Right cardiac atrium (tissue), 5 donors: ENCODE results near the gene PKHD1. TPM values are rescaled to one million over a fixed set of nuclear protein-coding genes. Genes with fewer than 3 reads are reported as not detected.

Experiments
- ATAC-seq, 2 donors: fragments of 200-7000 bp; cut with Tn5 transposase; one replicate each; pipeline versions ENCODE4 v1.8.0 to v1.9.1; 2020; ENCODE audit warnings: moderate library complexity in 2 of 2, mild to moderate bottlenecking in 1 of 2
- DNase-seq, 3 donors: peaks; one replicate each; pipeline ENCODE4 v3.0.0-alpha.2; 2020
- H3K27ac ChIP-seq: one replicate; pipeline ENCODE4 v1.5.1; 2013; ENCODE audit warnings: mild to moderate bottlenecking, low read length, control low read depth, moderate library complexity
- H3K27me3 ChIP-seq: one replicate; pipeline ENCODE4 v1.6.1; 2013; ENCODE audit not compliant: control insufficient read depth, insufficient read depth
- H3K4me1 ChIP-seq: one replicate; pipeline ENCODE4 v1.6.1; 2013; ENCODE audit warnings: low read length; ENCODE audit not compliant: control insufficient read depth, insufficient read depth
- H3K4me3 ChIP-seq: one replicate; pipeline ENCODE4 v1.5.1; 2013; ENCODE audit warnings: low read length, control low read depth
- H3K9me3 ChIP-seq: one replicate; pipeline ENCODE4 v1.6.1; 2013; ENCODE audit warnings: low read length; ENCODE audit not compliant: control insufficient read depth
- WGBS: extraction: QIAGEN DNeasy Blood & Tissue Kit; methylation state at CpG from one replicate; pipeline ENCODE4 v1.1.7; 2013; 5-methylcytosine and 5-hydroxymethylcytosine counted together
- intact Hi-C, 4 donors: fragments of 100-400 bp; cut with DNase I; formaldehyde crosslinking; loops; one replicate each; pipeline versions ENCODE4 v1.11.0 to v1.14.0; 2022 to 2023
- polyA plus RNA-seq: library from polyadenylated mRNA; stranded (reverse); fragments of 200-250 nt; gene quantifications from one replicate; pipeline ENCODE4 v1.2.3, GENCODE V29; 2013
- total RNA-seq, 4 donors: library from RNA; stranded (reverse); fragmentation: NEBNext Ultra II Directional; extraction: Animal tissue kit (Norgen Biotek cat#: 25700); gene quantifications; one replicate each; pipeline ENCODE4 v1.2.1, GENCODE V29; 2021
- donor health status: healthy with polysubstance abuse.
- donor health status: DM: no; HTN: yes; CAD: no.
- donor health status: DM: no; HTN: no; CAD: no.
- donor health status: DM: no; HTN: yes; CAD: no; lungs with severe emphysema.
- donor health status: DM: yes; HTN: yes; CAD: no.

The PKHD1 gene
- total and polyA plus RNA-seq, 5 donors = under 0.01 to 0.03 TPM; not detected in 3

DNA sequence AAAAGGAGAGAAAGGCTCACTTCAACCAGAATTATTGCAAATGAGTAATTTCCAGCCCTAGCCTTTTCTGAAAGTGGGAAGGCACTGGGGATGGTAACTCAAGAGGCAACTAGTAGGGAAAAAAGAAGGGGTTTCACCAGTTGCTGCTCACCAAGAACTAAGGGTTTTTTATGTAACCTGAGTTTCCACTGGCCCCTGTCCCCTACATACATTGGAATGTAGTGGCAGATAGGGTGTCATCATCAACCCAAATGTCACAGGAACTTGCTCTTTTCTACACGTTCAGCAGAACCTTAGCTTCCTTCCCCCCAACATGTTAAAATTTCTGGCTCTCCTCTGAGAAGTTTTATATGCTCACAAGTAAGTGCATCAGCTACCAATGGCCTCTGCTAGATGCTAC lies 38.2 kb upstream of the PKHD1 start:
- DNase-seq (no peak), ATAC-seq (no peak)
- 30% methylated on average over 1 of the region's 1 CpG for WGBS
- H3K9me3 ChIP-seq = no peaks in the 10 kb centered on the region
- no peaks in the 10 kb centered on the region for H3K27me3 ChIP-seq
- H3K27ac ChIP-seq = no peak overlapping the region
- intact Hi-C loops = no loop called here
- H3K4me3 ChIP-seq = no peak overlapping the region
- no peaks in the 10 kb centered on the region for H3K4me1 ChIP-seq

DNA sequence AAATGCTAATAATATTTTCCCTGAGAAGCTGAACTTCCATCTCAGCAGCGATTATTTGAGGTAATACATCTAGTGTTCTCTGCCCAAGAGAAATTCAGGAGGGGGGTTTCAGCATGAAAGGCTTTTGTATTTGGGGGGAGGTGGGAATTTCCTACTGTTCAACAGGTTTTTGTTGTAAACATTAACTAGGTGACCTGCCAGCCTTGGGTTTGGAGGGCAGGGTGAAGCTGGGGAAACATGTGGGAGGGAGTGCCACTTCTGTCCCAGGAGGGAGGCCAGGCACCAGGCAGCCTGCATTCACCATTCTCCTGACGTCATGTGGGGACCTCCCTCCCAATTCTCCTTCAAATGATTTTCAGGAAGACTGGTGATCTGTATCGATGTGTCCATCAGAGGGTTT lies 37.7 kb upstream of the PKHD1 start:
- ATAC-seq (no peak), DNase-seq (no peak)
- Histone ChIP-seq H3K27me3 (no peaks in the 10 kb centered on the region), H3K27ac (no peak overlapping the region), H3K4me3 (no peak overlapping the region), H3K4me1 (no peaks in the 10 kb centered on the region), H3K9me3 (no peaks in the 10 kb centered on the region)
- intact Hi-C loops = no loop called here
- 72% methylated on average over 3 of the region's 3 CpGs for WGBS

DNA sequence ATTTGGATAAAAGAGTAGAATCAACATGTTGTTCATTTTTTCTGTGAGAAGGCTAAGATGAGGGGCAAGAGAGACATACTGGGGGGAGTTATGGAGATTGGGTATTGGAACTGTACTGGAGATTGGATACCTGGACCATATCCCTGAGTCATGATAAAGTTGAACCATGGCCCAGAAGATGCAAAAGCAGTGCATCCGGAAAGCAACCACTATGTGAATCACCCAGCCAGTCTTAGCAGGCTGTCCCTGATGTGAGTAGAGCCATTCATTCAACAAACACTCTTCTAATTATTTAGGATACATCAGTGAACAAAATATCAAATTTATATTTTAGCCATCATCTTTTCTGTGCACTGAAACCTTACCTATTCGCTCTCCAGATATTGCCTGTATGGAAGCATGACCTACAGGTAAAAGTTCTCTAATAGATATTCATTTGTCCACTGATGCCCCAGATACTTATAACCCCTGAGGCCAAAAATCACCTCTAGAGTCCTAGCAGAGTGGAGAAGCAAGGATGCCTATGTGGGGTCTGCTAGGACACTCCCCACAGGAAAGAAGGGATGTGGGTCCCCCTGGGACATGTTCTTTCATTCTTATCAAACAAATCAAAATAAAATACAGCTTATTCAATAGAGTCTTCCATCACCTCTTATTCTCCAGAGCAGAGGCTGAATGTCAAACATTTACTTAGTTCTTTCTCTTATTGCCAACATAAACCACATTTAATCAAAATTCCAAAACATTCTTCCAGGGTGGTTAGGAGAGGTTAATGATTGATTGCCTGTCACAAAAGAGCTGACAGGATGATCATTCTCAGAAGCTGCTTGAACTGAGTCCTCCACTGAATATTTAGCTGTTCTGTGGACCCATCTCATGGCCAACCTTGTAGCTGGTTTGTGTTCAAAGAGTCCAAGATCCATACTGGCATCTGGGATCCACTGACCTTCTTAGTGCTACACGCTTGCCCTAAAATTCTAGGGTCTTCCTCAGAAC lies 37.0 kb upstream of the PKHD1 start:
- no peak overlapping the region for H3K27ac ChIP-seq
- H3K27me3 ChIP-seq = no peaks in the 10 kb centered on the region
- no peak for DNase-seq
- no peaks in the 10 kb centered on the region for H3K9me3 ChIP-seq
- WGBS = 89% methylated on average over 3 of the region's 3 CpGs
- no peaks in the 10 kb centered on the region for H3K4me1 ChIP-seq
- intact Hi-C loops = no loop called here
- H3K4me3 ChIP-seq = no peak overlapping the region
- no peak for ATAC-seq

DNA sequence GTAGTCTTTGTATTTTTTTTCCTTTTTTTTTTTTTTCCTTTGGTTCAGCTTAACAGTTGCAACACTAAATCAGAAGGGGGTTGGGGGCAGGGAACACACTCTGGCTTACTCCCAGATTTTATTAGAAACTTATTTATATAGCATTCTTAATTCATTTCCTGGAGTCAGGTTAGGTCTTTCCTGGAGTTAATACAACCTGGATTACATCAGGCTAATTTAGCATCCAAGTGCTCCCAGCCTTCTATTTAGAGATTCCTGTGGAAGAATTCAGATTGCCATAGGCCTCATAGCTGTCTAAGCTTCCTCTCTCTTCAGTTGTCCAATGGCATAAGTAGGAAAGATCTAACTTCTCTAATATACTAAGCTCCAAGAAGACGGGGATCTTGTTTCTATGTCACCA lies 35.8 kb upstream of the PKHD1 start:
- intact Hi-C loops = no loop called here
- no peak for DNase-seq
- no peak overlapping the region for H3K27ac ChIP-seq
- H3K27me3 ChIP-seq = no peaks in the 10 kb centered on the region
- 89% methylated on average over 1 of the region's 1 CpG for WGBS
- no peak for ATAC-seq
- H3K4me1 ChIP-seq = no peaks in the 10 kb centered on the region
- no peak overlapping the region for H3K4me3 ChIP-seq
- H3K9me3 ChIP-seq = no peaks in the 10 kb centered on the region

DNA sequence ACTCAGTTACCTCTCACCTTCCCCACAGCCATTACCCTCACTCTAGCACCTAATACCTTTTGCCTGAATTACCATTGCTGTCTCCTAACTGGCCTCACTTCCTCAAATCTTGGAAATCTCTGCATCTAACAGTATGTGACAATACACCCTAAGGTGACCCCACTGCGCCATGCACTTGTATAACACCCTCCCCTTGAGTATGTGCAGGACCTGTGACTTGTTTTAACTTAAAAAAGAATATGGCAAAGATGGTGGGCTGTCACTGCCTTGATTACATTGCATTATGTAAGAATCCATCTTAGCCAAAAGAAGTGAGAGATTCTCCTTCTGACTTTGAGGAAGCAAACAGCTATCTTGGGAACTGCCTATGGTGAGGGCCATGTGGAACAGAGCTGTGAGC lies 29.9 kb upstream of the PKHD1 start:
- Histone ChIP-seq H3K27me3 (no peaks in the 10 kb centered on the region), H3K4me1 (no peaks in the 10 kb centered on the region), H3K4me3 (no peak overlapping the region), H3K9me3 (no peaks in the 10 kb centered on the region), H3K27ac (no peak overlapping the region)
- intact Hi-C loops = no loop called here
- 75% methylated on average over 1 of the region's 1 CpG for WGBS
- DNase-seq (no peak), ATAC-seq (no peak)

DNA sequence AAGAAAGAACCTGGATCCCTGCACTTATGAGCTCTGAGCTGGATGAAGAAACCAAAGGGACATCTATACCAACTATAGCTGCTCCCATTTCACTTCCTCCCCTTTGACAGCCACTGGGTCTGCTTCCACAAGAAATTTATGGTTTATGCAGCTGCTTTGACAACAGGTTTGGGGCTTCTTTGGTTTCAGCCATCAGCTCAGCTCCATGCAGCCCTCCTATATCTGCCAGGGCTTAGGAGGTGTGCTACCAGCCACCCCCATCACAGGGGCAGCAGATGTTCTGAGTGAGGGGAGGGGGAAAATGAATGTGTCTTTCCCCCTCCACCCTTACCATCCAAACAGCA lies 29.2 kb upstream of the PKHD1 start:
- DNase-seq = no peak
- intact Hi-C loops = no loop called here
- H3K27ac ChIP-seq = no peak overlapping the region
- H3K9me3 ChIP-seq = no peaks in the 10 kb centered on the region
- no peaks in the 10 kb centered on the region for H3K4me1 ChIP-seq
- H3K27me3 ChIP-seq = no peaks in the 10 kb centered on the region
- H3K4me3 ChIP-seq = no peak overlapping the region
- ATAC-seq = no peak

DNA sequence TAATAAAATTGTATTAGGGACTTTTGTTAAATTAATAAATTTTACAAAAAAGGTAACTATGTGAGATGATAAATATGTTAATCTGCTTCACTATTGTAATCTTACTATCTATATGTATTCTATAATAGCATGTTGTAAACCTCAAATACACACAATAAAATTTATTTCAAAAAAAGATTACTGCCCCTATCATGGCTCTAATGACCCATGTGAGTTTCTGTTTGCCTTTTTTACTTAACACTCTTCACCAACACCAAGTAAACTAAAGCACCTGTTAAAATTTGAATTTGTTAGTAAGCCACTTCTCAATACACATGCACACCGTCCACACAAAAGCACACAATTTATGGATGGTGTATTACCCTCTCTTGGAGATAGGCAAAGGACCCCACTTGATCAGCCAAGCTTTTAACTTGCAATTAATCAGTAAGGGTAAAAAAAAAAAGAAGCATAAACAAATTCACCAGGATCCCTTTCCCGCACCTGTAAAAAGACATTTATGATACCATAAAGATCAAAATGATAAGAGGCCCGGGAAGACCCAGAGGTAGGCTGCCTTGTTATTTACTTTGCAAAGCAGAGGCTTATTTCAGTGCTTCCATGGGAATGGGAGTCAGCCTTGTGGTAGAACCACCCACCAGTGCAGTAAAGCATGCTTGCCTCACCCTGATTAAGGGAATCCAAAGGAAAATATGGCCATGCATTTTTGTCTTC lies 28.6 kb upstream of the PKHD1 start:
- ATAC-seq = no peak
- intact Hi-C loops = no loop called here

DNA sequence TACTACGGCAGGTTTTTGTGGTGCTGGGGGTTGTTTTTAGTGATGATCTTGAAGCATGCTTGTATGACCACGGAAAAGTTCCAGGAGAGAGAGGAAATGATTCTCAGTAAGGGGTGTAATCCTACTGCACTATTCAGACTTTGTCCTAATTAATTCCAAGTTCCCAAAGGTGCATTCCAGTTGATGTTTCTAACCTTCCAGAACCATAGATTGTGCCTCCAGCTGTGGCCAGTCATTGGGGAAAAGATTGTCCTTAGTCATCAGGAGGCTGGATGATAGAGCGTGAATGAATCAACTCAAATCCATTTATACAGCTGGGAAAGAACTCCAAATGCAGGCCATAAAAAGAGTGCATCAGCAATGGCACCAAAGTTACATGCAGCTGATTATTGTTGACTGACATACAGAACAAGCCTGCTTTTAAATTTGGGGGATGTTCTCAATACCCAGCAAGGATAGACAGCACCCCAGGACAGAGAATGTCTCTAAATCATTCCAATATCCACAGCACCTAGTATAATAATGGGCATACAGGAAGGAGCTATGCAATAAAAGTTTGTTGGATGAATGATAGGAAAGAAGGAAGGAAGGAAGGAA lies 27.8 kb upstream of the PKHD1 start:
- intact Hi-C loops = no loop called here
- 80% methylated on average over 3 of the region's 3 CpGs for WGBS
- no peak overlapping the region for H3K4me3 ChIP-seq
- H3K9me3 ChIP-seq = no peaks in the 10 kb centered on the region
- DNase-seq (no peak), ATAC-seq (no peak)
- no peaks in the 10 kb centered on the region for H3K27me3 ChIP-seq
- no peak overlapping the region for H3K27ac ChIP-seq
- H3K4me1 ChIP-seq = no peaks in the 10 kb centered on the region

More for the DNA sequence above, 28.6 kb upstream of the PKHD1 start:
- Histone ChIP-seq H3K27me3 (no peaks in the 10 kb centered on the region), H3K27ac (no peak overlapping the region), H3K4me1 (no peaks in the 10 kb centered on the region), H3K4me3 (no peak overlapping the region), H3K9me3 (no peaks in the 10 kb centered on the region)
- WGBS = 75% methylated on average over 3 of the region's 3 CpGs
- DNase-seq = no peak

DNA sequence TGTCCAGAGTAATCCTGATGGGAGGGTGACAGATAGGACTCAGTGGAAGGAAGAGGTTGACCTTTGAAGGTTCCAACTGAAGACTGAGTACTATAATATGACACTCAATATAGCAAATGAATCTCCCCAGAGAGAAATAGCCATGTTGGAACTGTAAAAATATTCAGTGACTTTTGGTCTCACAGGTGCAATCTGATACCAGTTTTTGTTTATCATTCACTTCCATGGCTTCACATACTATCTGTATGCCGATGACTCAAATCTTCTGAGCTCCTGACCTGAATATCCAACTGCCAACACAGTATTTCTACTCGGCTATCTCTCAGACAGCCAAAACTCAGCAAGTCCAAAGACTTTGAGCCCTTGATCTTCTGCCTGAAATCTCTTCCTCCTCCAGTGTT lies 21.8 kb upstream of the PKHD1 start:
- Histone ChIP-seq H3K9me3 (no peaks in the 10 kb centered on the region), H3K27ac (no peak overlapping the region), H3K4me3 (no peak overlapping the region), H3K27me3 (no peaks in the 10 kb centered on the region), H3K4me1 (no peaks in the 10 kb centered on the region)
- ATAC-seq (no peak), DNase-seq (no peak)
- WGBS = 74% methylated on average over 2 of the region's 2 CpGs
- intact Hi-C loops = loop anchor here in 1 of 4 donors (10.0 kb wide), 1 partner anchor 156 kb away; no protein-coding TSS in a partner anchor

DNA sequence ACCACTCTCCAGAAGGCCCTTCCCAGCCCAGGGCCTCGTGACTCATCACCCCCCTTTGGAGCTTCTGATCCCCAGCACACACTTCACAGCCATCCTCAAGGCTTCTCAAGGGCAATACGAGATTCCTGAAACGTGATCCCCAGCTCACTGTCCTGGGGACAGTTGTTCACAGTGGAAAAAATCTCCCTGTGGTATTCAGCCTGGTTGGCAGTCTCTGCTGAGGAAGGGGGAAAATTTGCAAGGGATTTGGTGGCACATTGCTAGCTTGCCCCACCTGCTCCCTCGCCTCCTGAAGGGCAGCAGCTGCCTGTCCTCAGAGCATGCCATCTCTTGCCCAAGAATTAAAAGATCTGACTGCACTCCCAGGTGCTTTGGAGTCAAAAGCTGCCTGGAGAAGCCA lies 20.7 kb upstream of the PKHD1 start:
- Histone ChIP-seq H3K9me3 (no peaks in the 10 kb centered on the region), H3K27me3 (no peaks in the 10 kb centered on the region), H3K4me3 (no peak overlapping the region), H3K27ac (no peak overlapping the region), H3K4me1 (no peaks in the 10 kb centered on the region)
- DNase-seq = no peak
- no peak for ATAC-seq
- 35% methylated on average over 4 of the region's 4 CpGs for WGBS
- intact Hi-C loops = loop anchor here in 1 of 4 donors (10.0 kb wide), 1 partner anchor 157 kb away; no protein-coding TSS in a partner anchor

DNA sequence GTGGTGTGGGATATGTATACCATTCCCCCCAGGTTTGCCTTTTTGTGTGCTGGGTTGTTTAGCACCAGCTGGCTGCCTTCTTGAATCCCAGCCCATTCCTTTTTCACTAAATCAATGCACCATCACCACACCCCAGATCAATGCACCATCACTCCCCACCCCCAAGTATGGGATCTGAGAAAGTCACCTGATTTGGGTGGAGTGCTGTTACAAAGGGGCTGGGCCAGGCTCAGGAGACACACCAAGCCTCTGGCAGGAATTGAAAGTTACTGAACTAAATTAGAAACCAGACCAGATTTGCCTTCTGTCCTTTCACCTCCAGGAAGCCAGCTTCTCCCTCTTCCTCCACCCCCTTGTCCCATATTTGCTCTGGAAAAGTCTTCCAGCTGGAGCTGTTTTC lies 19.6 kb upstream of the PKHD1 start:
- H3K27ac ChIP-seq = no peak overlapping the region
- intact Hi-C loops = loop anchor here in 1 of 4 donors (10.0 kb wide), 1 partner anchor 158 kb away; no protein-coding TSS in a partner anchor

More for the DNA sequence above, 19.6 kb upstream of the PKHD1 start:
- no peaks in the 10 kb centered on the region for H3K4me1 ChIP-seq
- ATAC-seq (no peak), DNase-seq (no peak)
- H3K27me3 ChIP-seq = no peaks in the 10 kb centered on the region
- no peaks in the 10 kb centered on the region for H3K9me3 ChIP-seq
- H3K4me3 ChIP-seq = no peak overlapping the region
